Iris pigment epithelial cell (primary cell): ENCODE measurements around the gene SBF2.
A peak's percentile ranks its signal among the peaks of the same experiment; 100 is the strongest.

Experiments
- DNase-seq: peaks from one replicate; pipeline ENCODE4 v3.0.0-alpha.2; 2011; ENCODE audit warnings: low read depth

The SBF2 gene

GRCh38 chr11:9899676-9900075 is 394.3 kb downstream of the SBF2 start:
- DNase-seq, result no peak

GRCh38 chr11:9896902-9897301 is 397.1 kb downstream of the SBF2 start:
- DNase-seq, result no peak

- peak; percentile 59 for DNase-seq
Observed at GRCh38 chr11:9895006-9895405, 399.0 kb downstream of the SBF2 start.

GRCh38 chr11:9893474-9893873 is 400.5 kb downstream of the SBF2 start:
- peak; percentile 26 for DNase-seq

- no peak for DNase-seq
Observed at GRCh38 chr11:9888938-9889337, 405.1 kb downstream of the SBF2 start.

GRCh38 chr11:9887472-9887871 is 406.5 kb downstream of the SBF2 start:
- no peak for DNase-seq

- no peak for DNase-seq
Observed at GRCh38 chr11:9886595-9886994, 407.4 kb downstream of the SBF2 start.

GRCh38 chr11:9884601-9885000 is 409.4 kb downstream of the SBF2 start:
- DNase-seq, result no peak

- DNase-seq, result no peak
Observed at GRCh38 chr11:9880657-9881056, 413.4 kb downstream of the SBF2 start.

GRCh38 chr11:9878936-9879335 is 415.1 kb downstream of the SBF2 start:
- no peak for DNase-seq

- no peak for DNase-seq
Observed at GRCh38 chr11:9876331-9876730, 417.7 kb downstream of the SBF2 start.

GRCh38 chr11:9875862-9876261 is 418.2 kb downstream of the SBF2 start:
- DNase-seq, result peak; percentile 52

GRCh38 chr11:9875399-9875798 is 418.6 kb downstream of the SBF2 start:
- no peak for DNase-seq

GRCh38 chr11:9874466-9874865 is 419.6 kb downstream of the SBF2 start:
- no peak for DNase-seq

- DNase-seq, result no peak
Observed at GRCh38 chr11:9868641-9869040, 425.4 kb downstream of the SBF2 start.

- peak; percentile 74 for DNase-seq
Observed at GRCh38 chr11:9862981-9863380, 431.0 kb downstream of the SBF2 start.

- DNase-seq, result peak; percentile 87
Observed at GRCh38 chr11:9861860-9862725, 431.9 kb downstream of the SBF2 start.

GRCh38 chr11:9859554-9860305 is 434.3 kb downstream of the SBF2 start:
- DNase-seq, result peak; percentile 84

GRCh38 chr11:9858822-9859221 is 435.2 kb downstream of the SBF2 start:
- peak; percentile 59 for DNase-seq

GRCh38 chr11:9858218-9858617 is 435.8 kb downstream of the SBF2 start:
- DNase-seq, result no peak

GRCh38 chr11:9855579-9856287 is 438.3 kb downstream of the SBF2 start:
- peak; percentile 68 for DNase-seq

GRCh38 chr11:9853929-9854552 is 440.0 kb downstream of the SBF2 start:
- no peak for DNase-seq
